Esophagus squamous epithelium (tissue), 4 donors: ENCODE data around the gene FADS3.

Source experiments
- POLR2A ChIP-seq, 4 donors: fragments of 450-650 bp; IDR thresholded peaks; one replicate each; pipeline ENCODE4 v1.6.1; 2017; ENCODE audit warnings: antibody characterized with exemption in 4 of 4, mild to moderate bottlenecking in 4 of 4, moderate library complexity in 3 of 4
- TF ChIP-seq, protein P1 (sequence below), 6 experiments: fragments of 450-650 bp in 4 of 6; fragments of 200-600 bp in 2 of 6; sonication (generic) in 2 of 6; IDR thresholded peaks; one replicate each; pipeline ENCODE4 v1.5.1; 2016 to 2019; ENCODE audit warnings: antibody characterized with exemption in 6 of 6, mild to moderate bottlenecking in 4 of 6, moderate library complexity in 4 of 6

GRCh38 chr11:61844909-61845565, 46.3 kb downstream of the FADS3 start:
- no peak for TF ChIP-seq POLR2A (IDR thresholded peaks at IDR 0.05)
- TF ChIP-seq, protein P1, sequence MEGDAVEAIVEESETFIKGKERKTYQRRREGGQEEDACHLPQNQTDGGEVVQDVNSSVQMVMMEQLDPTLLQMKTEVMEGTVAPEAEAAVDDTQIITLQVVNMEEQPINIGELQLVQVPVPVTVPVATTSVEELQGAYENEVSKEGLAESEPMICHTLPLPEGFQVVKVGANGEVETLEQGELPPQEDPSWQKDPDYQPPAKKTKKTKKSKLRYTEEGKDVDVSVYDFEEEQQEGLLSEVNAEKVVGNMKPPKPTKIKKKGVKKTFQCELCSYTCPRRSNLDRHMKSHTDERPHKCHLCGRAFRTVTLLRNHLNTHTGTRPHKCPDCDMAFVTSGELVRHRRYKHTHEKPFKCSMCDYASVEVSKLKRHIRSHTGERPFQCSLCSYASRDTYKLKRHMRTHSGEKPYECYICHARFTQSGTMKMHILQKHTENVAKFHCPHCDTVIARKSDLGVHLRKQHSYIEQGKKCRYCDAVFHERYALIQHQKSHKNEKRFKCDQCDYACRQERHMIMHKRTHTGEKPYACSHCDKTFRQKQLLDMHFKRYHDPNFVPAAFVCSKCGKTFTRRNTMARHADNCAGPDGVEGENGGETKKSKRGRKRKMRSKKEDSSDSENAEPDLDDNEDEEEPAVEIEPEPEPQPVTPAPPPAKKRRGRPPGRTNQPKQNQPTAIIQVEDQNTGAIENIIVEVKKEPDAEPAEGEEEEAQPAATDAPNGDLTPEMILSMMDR (IDR thresholded peaks at IDR 0.05) = no peak
